GM12872 (cell line): ENCODE measurements around the gene TNS2.

ENCODE experiments used
- CTCF ChIP-seq: IDR thresholded peaks from 3 replicates; pipeline ENCODE4 v1.5.1; 2011; ENCODE audit warnings: low read depth, mild to moderate bottlenecking, low read length, moderate library complexity; ENCODE audit not compliant: insufficient read depth

TNS2 gene

GRCh38 chr12:53006810-53007309 lies 43.0 kb upstream of the TNS2 start:
- TF ChIP-seq CTCF: no peak

DNA sequence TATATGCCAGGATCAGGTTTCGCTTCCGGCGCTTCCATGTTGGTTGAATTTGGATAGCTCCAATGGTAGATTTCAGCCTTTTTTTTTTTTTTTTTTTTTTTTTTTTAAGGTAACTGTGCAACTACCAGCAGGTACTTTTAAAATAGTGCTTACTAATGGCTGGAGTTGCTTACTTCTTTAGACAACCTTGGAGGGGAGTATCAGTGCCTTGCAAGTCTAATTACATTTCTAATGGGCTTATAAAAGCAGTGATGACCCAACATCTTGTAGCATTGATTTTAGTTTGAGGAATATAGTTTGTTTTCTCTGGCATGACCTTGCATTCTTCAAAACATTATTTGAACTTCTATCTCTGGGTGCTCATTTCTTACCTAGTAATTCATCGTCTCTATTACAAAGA lies 42.5 kb upstream of the TNS2 start:
- TF ChIP-seq CTCF: no peak

- TF ChIP-seq CTCF: no peak
These were observed 38.9 kb upstream of the TNS2 start for GRCh38 chr12:53010955-53011354.

DNA sequence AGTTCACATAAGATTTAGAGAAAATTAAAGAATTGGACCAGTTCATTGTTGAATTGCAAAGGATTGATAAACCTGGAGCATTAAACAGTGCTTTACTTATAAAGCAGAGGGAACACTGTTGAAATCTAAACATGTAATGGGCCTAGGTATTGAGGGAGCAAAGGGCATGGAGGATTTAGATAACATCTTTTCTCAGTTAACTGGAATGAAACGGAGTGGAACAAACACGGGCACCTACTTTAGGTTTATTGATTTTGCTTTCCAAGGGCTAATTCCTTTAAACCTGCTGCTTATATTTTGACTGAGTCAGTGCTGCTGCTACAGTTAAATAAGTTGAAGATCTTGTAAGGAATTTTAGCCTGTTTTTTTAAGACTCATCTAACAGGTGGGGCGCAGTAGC lies 38.0 kb upstream of the TNS2 start:
- TF ChIP-seq CTCF: no peak

DNA sequence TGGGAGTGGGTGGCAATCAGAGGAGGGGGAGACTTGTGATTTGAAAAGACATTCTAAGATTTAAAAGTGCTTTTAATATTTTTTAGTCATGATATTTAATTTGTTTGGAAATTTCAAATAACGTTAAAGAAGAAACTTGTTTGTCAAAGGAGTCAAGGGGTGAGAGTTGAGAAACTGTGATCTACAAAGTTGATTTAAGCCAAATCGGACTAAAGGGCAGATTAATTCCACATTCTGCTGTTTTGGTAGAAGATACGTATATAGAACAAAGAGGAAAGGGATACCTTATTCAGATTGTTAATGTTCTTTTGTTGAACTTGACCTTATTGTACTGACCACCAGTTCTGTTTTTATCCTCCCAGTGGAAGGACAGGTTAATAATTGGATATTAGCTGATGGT lies 36.9 kb upstream of the TNS2 start:
- TF ChIP-seq CTCF: no peak

DNA sequence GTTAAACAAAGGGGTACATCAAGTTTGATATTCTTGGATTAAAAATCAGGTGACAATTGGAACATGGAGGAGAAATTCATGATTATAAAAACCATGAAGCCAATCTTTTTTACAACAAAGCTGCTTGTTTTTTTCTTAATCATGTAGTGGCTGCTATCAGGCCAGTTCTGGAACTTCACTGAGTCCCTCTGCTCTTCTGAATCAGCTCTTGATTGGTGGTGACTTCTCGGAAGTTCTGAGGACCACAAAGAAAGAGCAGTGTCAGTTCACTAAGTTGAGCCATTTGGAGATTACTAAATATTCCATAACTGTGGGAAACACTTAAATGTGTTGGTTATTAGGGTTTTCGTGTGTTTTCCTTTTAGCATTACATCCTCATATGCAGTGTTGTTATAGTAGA lies 35.2 kb upstream of the TNS2 start:
- no peak for TF ChIP-seq CTCF

- TF ChIP-seq CTCF: no peak
These were observed 24.6 kb upstream of the TNS2 start for GRCh38 chr12:53025250-53025649.

GRCh38 chr12:53031616-53032015 lies 18.2 kb upstream of the TNS2 start:
- no peak for TF ChIP-seq CTCF
